ENCODE data around the gene FGF14. TPM values are rescaled to one million over a fixed set of nuclear protein-coding genes. Genes with fewer than 3 reads are reported as not detected.

FGF14 gene
- total and polyA plus RNA-seq, 2 of the 4 experiments (the other 2 are of a cell fraction) = under 0.01 TPM; not detected in 1

GRCh38 chr13:102028868-102029267 lies 373.0 kb downstream of the FGF14 start:
- no peak overlapping the region for H3K9ac ChIP-seq (ENCODE audit: low read depth, low read length)
- H3K9me1 ChIP-seq (ENCODE audit: insufficient read depth, low read length) = no peaks in the 10 kb centered on the region
- no peak overlapping the region for H2BK5ac ChIP-seq (ENCODE audit: low read depth, low read length, poor library complexity, severe bottlenecking)
- no peaks in the 10 kb centered on the region for H3K27me3 ChIP-seq (ENCODE audit: control insufficient read depth, insufficient read depth, low read length)
- no peak overlapping the region for H4K91ac ChIP-seq (ENCODE audit: insufficient read depth, low read depth, low read length)
- no CpG with 5 or more reads among the region's 5 CpGs for WGBS, 2 experiments (ENCODE audit: extremely low coverage in 2 of 2, insufficient read length in 1 of 2)
- BruUV-seq (replicated peaks) = no TSS peak
- no peak overlapping the region for H3K23ac ChIP-seq (ENCODE audit: low read depth, low read length)
- no peak overlapping the region for H2AK5ac ChIP-seq (ENCODE audit: low read depth, low read length)
- no peak for ATAC-seq (ENCODE audit: low read depth)
- H3K4me3 ChIP-seq (ENCODE audit: insufficient read depth, low read depth, low read length) = no peak overlapping the region
- TF ChIP-seq BHLHE40 (IDR thresholded peaks at IDR 0.05; ENCODE audit: low read depth, low read length) (no peak), FOS (IDR thresholded peaks at IDR 0.05; ENCODE audit: low read depth, low read length) (no peak), RCOR1 (IDR thresholded peaks at IDR 0.05; ENCODE audit: insufficient replicate concordance, low read length) (no peak), MXI1 (IDR thresholded peaks at IDR 0.05; ENCODE audit: borderline replicate concordance, low read depth, low read length) (no peak), SMC3 (IDR thresholded peaks at IDR 0.05; ENCODE audit: low read depth, low read length) (no peak), NFE2L2 (IDR thresholded peaks at IDR 0.05; ENCODE audit: low read depth, low read length) (no peak), ELK1 (IDR thresholded peaks at IDR 0.05; ENCODE audit: borderline replicate concordance, low read depth, low read length) (no peak), RFX5 (IDR thresholded peaks at IDR 0.05; ENCODE audit: low read depth, low read length) (no peak), CEBPB (IDR thresholded peaks at IDR 0.05; ENCODE audit: low read depth, low read length) (no peak), CHD1 (IDR thresholded peaks at IDR 0.05; ENCODE audit: low read depth, low read length) (no peak), MAZ (IDR thresholded peaks at IDR 0.05; ENCODE audit: borderline replicate concordance, low read depth, low read length) (no peak), MAFK (IDR thresholded peaks at IDR 0.05; ENCODE audit: low read depth, low read length) (no peak), RAD21 (IDR thresholded peaks at IDR 0.05; ENCODE audit: low read length) (no peak), POLR2A (IDR thresholded peaks at IDR 0.05; ENCODE audit: low read depth, low read length) (no peak)
- TF ChIP-seq, protein P1, sequence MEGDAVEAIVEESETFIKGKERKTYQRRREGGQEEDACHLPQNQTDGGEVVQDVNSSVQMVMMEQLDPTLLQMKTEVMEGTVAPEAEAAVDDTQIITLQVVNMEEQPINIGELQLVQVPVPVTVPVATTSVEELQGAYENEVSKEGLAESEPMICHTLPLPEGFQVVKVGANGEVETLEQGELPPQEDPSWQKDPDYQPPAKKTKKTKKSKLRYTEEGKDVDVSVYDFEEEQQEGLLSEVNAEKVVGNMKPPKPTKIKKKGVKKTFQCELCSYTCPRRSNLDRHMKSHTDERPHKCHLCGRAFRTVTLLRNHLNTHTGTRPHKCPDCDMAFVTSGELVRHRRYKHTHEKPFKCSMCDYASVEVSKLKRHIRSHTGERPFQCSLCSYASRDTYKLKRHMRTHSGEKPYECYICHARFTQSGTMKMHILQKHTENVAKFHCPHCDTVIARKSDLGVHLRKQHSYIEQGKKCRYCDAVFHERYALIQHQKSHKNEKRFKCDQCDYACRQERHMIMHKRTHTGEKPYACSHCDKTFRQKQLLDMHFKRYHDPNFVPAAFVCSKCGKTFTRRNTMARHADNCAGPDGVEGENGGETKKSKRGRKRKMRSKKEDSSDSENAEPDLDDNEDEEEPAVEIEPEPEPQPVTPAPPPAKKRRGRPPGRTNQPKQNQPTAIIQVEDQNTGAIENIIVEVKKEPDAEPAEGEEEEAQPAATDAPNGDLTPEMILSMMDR (conservative IDR thresholded peaks at IDR 0.05; ENCODE audit: low read depth, low read length) = no peak
- TF ChIP-seq, protein P2, sequence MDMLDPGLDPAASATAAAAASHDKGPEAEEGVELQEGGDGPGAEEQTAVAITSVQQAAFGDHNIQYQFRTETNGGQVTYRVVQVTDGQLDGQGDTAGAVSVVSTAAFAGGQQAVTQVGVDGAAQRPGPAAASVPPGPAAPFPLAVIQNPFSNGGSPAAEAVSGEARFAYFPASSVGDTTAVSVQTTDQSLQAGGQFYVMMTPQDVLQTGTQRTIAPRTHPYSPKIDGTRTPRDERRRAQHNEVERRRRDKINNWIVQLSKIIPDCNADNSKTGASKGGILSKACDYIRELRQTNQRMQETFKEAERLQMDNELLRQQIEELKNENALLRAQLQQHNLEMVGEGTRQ (IDR thresholded peaks at IDR 0.05; ENCODE audit: low read depth, low read length) = no peak
- H2AFZ ChIP-seq (replicated peaks; ENCODE audit: low read length, poor library complexity) = no peak overlapping the region
- H4K8ac ChIP-seq (ENCODE audit: low read depth in 2 of 2, low read length in 2 of 2) = no peak overlapping the region
- no peaks in the 10 kb centered on the region for H3K79me1 ChIP-seq (ENCODE audit: low read depth in 1 of 2, low read length in 2 of 2)
- no peak overlapping the region for H2BK15ac ChIP-seq (ENCODE audit: low read depth, low read length)
- dilution Hi-C loops (cut with HindIII; ENCODE audit: low sequenced_read_pairs, unreplicated experiment) = no loop called here
- no peak overlapping the region for H2BK20ac ChIP-seq (ENCODE audit: low read depth, low read length)
- no peak overlapping the region for H3K14ac ChIP-seq (replicated peaks; ENCODE audit: low read depth, low read length)
- H3K4me2 ChIP-seq (ENCODE audit: low read depth, low read length) = no peak overlapping the region
- H2BK120ac ChIP-seq (ENCODE audit: low read depth, low read length) = no peak overlapping the region
- in situ Hi-C loops (cut with MboI; ENCODE audit: low sequenced_read_pairs) = no loop called here
- no peaks in the 10 kb centered on the region for H3K4me1 ChIP-seq (ENCODE audit: control insufficient read depth, insufficient read depth, low read length)
- no peak overlapping the region for H3K18ac ChIP-seq (ENCODE audit: low read depth, low read length)
- H3K36me3 ChIP-seq (ENCODE audit: control insufficient read depth, insufficient read depth, low read length) = no peaks in the 10 kb centered on the region
- H3K4ac ChIP-seq (ENCODE audit: low read depth, low read length) = no peak overlapping the region
- DNase-seq = no peak
- no peak overlapping the region for H3K27ac ChIP-seq (ENCODE audit: insufficient read depth, low read length)
- no peak overlapping the region for H3K56ac ChIP-seq (ENCODE audit: extremely low read depth, insufficient read depth, low read length)
- CTCF ChIA-PET = no interaction called here
- intact Hi-C loops (cut with micrococcal nuclease) = no loop called here
- POLR2A ChIA-PET (ENCODE audit: unreplicated experiment) = no interaction called here
- H4K5ac ChIP-seq (ENCODE audit: low read depth, low read length) = no peak overlapping the region
- no peaks in the 10 kb centered on the region for H4K20me1 ChIP-seq (ENCODE audit: insufficient read depth, low read length)
- no peak overlapping the region for H2AK9ac ChIP-seq (replicated peaks; ENCODE audit: low read depth, low read length, poor library complexity)
- H3K9me3 ChIP-seq (ENCODE audit: control insufficient read depth, insufficient read depth, low read length) = no peaks in the 10 kb centered on the region

Data from IMR-90 (cell line).